ENCODE measurements around the gene FBXL20.

DNA sequence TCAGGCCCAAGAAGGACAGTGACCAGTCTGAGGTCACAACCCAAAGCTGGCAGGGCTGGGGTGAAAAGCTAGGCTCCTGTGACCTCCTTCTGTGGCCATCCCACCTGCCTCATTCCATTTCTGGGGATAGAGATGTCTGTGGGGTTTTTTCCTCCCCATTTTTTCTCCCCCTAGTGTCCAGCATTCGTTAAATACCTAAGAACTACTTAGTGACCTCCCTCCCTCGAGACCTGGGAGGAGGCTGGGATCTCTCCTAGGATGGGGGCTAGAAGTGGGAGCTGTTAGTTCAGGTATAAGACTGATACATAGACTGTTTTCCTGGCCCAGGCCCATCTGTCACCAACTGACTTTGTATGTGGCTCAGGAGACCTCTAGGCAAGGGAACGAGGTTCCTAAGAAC, 155.2 kb downstream of the FBXL20 start:
- TF ChIP-seq CTCF (IDR thresholded peaks at IDR 0.05 in 4 of 5, conservative IDR thresholded peaks at IDR 0.05 in 1 of 5) (no peak), POLR2A (IDR thresholded peaks at IDR 0.05) (no peak)
